Left lung (tissue), 10 donors: ENCODE measurements around the gene AP1G2. TPM values are rescaled to one million over a fixed set of nuclear protein-coding genes. Genes with fewer than 3 reads are reported as not detected.

Source experiments
- ATAC-seq: fragments of 200-7000 bp; cut with Tn5 transposase; one replicate; pipeline ENCODE4 v1.9.1; 2020; ENCODE audit warnings: moderate library complexity
- DNase-seq, 4 donors: peaks; one replicate each; pipeline ENCODE4 v3.0.0-alpha.2; 2013 to 2020
- H3K27ac ChIP-seq, 2 donors: fragments of 200-600 bp; sonication (generic) in 1 of 2; one replicate each; pipeline versions ENCODE4 v1.5.0 to v1.8.0; 2020 to 2021
- H3K27me3 ChIP-seq, 2 donors: fragments of 200-600 bp; sonication (generic) in 1 of 2; one replicate each; pipeline versions ENCODE4 v1.5.0 to v1.8.0; 2020 to 2021
- H3K36me3 ChIP-seq, 2 donors: fragments of 200-600 bp; sonication (generic) in 1 of 2; one replicate each; pipeline versions ENCODE4 v1.5.0 to v1.8.0; 2020 to 2021
- H3K4me1 ChIP-seq, 2 donors: fragments of 200-600 bp; one replicate each; pipeline ENCODE4 v1.8.0; 2021
- H3K4me3 ChIP-seq, 2 donors: fragments of 200-600 bp; sonication (generic) in 1 of 2; one replicate each; pipeline versions ENCODE4 v1.5.0 to v1.8.0; 2020 to 2021; ENCODE audit warnings: mild to moderate bottlenecking in 1 of 2
- H3K9me3 ChIP-seq, 2 donors: fragments of 200-600 bp; sonication (generic) in 1 of 2; one replicate each; pipeline versions ENCODE4 v1.5.0 to v1.8.0; 2020 to 2021
- intact Hi-C, 2 donors: fragments of 100-400 bp; cut with DNase I; formaldehyde crosslinking; loops; one replicate each; pipeline versions ENCODE4 v1.11.2 to v1.14.2; 2022
- polyA plus RNA-seq, 6 donors: library from polyadenylated mRNA; unstranded; fragments of 120-200 nt; gene quantifications; one replicate each; pipeline ENCODE4 v1.2.1, GENCODE V29; 2013; ENCODE audit not compliant: insufficient read length in 6 of 6
- total RNA-seq, 2 donors: library from RNA; stranded (reverse); fragmentation: NEBNext Ultra II Directional; extraction: Animal tissue kit (Norgen Biotek cat#: 25700); gene quantifications; one replicate each; pipeline ENCODE4 v1.2.1, GENCODE V29; 2021
- TF ChIP-seq, protein P1 (sequence below), 2 donors: fragments of 200-600 bp; sonication (generic) in 1 of 2; IDR thresholded peaks; one replicate each; pipeline versions ENCODE4 v1.5.0 to v1.8.0; 2021; ENCODE audit warnings: antibody characterized with exemption in 2 of 2
- donor health status: DM: no; HTN: yes; CAD: no.
- donor health status: DM: no; HTN: no; CAD: no.

The AP1G2 gene
- total and polyA plus RNA-seq, 8 donors: 60.6 to 121 (median 93.3) TPM

DNA sequence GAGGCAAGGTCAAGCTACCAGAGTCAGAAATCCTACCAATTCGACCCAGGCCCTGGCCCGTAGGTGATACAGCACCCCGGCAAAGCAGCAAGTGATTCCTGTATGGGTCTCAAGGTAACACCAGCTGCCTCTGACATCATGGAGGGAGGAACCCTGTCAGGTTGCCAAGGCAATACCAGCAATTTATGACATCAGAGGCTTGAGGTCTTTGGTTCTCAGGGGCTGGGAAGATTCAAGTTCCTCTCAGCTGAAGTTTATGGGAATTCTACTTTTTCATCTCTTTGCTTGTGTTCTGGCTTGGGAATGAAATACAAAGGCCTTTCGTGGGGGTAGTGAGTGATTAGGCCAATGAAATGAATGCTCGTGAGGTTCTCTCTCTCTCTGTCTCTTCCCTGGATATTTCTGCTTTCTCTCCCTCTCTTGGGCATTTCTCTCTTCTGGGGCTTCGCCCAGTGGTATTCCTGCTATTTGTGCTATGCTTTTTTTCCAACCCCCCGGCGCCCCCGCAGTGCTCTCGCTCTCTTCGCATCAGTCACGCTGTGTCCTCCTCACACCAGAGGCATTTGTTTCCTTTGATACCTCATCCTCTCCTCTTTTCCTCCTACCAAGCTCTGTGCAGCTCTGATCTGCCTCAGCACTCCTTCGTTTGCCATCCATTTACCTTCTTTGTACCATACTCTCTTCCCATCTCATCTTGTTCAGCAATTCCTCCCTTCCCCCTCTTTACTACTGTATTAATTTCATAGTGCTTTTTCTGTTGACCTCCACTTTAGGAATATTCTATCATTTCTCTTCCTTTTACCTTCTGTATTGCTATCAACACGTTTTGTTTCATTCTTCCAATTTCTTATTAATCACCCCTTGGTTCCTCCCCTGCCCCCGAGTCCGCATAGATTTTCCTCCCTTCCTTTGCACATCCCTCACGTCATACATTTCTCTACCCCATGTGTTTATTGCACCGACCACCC, 19.0 kb downstream of the AP1G2 start:
- TF ChIP-seq, protein P1, sequence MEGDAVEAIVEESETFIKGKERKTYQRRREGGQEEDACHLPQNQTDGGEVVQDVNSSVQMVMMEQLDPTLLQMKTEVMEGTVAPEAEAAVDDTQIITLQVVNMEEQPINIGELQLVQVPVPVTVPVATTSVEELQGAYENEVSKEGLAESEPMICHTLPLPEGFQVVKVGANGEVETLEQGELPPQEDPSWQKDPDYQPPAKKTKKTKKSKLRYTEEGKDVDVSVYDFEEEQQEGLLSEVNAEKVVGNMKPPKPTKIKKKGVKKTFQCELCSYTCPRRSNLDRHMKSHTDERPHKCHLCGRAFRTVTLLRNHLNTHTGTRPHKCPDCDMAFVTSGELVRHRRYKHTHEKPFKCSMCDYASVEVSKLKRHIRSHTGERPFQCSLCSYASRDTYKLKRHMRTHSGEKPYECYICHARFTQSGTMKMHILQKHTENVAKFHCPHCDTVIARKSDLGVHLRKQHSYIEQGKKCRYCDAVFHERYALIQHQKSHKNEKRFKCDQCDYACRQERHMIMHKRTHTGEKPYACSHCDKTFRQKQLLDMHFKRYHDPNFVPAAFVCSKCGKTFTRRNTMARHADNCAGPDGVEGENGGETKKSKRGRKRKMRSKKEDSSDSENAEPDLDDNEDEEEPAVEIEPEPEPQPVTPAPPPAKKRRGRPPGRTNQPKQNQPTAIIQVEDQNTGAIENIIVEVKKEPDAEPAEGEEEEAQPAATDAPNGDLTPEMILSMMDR (IDR thresholded peaks at IDR 0.05): no peak
- no peaks in the 10 kb centered on the region for H3K36me3 ChIP-seq
- no peak for ATAC-seq
- H3K9me3 ChIP-seq: no peaks in the 10 kb centered on the region
- no peak overlapping the region for H3K4me3 ChIP-seq
- H3K27ac ChIP-seq: no peak overlapping the region
- peaks cover 0 to 21% of the 10 kb centered on the region in 2 donors for H3K4me1 ChIP-seq
- intact Hi-C loops: no loop called here
- no peak for DNase-seq
- H3K27me3 ChIP-seq: peaks cover 0 to 4% of the 10 kb centered on the region in 2 donors

DNA sequence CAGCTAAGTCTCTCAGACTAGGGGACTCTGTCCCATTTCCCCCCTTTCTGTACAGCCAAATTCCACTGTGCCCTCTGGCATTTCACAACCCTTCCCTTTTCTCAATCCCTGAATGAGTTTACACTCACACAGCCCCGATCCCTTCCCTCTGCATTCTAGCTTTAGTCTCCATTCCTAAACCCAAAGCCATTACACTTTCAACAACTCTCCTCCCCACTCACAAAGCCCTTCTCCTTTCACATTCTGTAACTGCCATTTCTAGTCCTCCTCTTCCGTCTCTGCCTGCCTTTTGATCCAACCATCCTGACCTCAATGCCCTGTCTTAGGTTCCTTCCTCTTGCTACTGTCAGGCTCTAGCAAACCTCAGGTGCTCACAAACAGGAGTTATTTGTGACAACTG, 19.7 kb downstream of the AP1G2 start:
- intact Hi-C loops: no loop called here

GRCh38 chr14:23546450-23547035, 21.0 kb downstream of the AP1G2 start:
- intact Hi-C loops: no loop called here

More for the DNA sequence above, 19.7 kb downstream of the AP1G2 start:
- Histone ChIP-seq H3K9me3 (no peaks in the 10 kb centered on the region), H3K27me3 (peaks cover 0 to 4% of the 10 kb centered on the region in 2 donors), H3K4me1 (peaks cover 0 to 21% of the 10 kb centered on the region in 2 donors), H3K4me3 (no peak overlapping the region), H3K27ac (no peak overlapping the region), H3K36me3 (no peaks in the 10 kb centered on the region)
- DNase-seq (no peak), ATAC-seq (no peak)
- TF ChIP-seq, protein P1 (IDR thresholded peaks at IDR 0.05): no peak

GRCh38 chr14:23545740-23546365, 21.7 kb downstream of the AP1G2 start:
- TF ChIP-seq, protein P1 (IDR thresholded peaks at IDR 0.05): no peak
- Histone ChIP-seq H3K4me1 (peaks cover 0 to 16% of the 10 kb centered on the region in 2 donors), H3K9me3 (no peaks in the 10 kb centered on the region), H3K36me3 (no peaks in the 10 kb centered on the region), H3K4me3 (no peak overlapping the region), H3K27me3 (peaks cover 0 to 4% of the 10 kb centered on the region in 2 donors), H3K27ac (no peak overlapping the region)
- ATAC-seq (no peak), DNase-seq (no peak)
- intact Hi-C loops: no loop called here

More at GRCh38 chr14:23546450-23547035, 21.0 kb downstream of the AP1G2 start:
- Histone ChIP-seq H3K9me3 (no peaks in the 10 kb centered on the region), H3K27me3 (peaks cover 0 to 4% of the 10 kb centered on the region in 2 donors), H3K36me3 (no peaks in the 10 kb centered on the region), H3K4me3 (no peak overlapping the region), H3K4me1 (peaks cover 0 to 16% of the 10 kb centered on the region in 2 donors), H3K27ac (no peak overlapping the region)
- DNase-seq: peak in 1 of 4 donors; percentile 41
- no peak for ATAC-seq
- TF ChIP-seq, protein P1 (IDR thresholded peaks at IDR 0.05): no peak
